ENCODE data around the gene AAMDC.

The AAMDC gene

DNA sequence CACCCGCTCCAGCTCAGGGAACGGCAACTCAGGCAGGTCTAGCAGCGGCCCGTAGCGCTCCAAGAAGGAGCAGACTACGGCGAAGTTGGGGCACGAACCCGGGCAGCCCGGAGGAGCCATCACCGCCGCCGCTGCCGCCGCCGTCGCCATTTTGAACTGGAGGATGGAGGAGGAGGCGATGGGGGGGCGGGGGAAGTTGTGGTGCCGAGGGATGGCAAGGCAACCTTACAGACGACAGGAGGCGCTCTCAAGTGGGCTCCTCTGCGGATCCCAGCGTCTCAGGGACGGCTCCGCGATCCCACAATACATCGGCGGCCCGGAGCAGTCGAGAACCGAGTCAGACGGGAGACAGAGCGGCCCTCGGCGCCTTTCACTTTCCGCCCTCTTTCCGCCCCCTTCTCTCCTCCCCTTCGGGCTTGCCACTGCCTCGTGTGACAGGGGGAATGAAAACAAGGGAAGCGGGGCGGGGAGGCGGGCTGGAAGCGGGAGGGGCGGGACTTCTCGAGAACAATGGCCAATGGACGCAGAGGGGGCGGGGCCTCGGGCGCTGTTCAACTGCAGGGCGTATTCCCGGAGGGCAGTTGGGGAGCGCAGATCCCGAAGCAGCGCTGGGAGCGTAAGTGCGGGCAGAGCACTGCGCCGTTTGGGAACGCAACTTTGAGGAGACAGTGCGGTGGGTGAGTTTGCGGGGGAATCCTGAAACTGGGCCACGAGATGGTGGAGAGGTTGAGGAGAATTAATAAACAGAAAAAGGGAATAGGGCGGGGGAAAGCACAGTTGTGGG is at the start of gene AAMDC, which contains the start of gene RSF1:
AAMDC (plus strand) TSS at position 580 of the 784 bp plus-strand sequence. CDS start 21,353 bp downstream, outside the sequence.
RSF1 (minus strand) TSS at position 158 of the 784 bp plus-strand sequence; CDS start at position 150, 8 bp downstream.
- Histone ChIP-seq H3K4me3 (peak within 1 kb of the TSS; percentile 88 to 100 (median 99)), H3K27ac (peak within 1 kb of the TSS; percentile 87 to 98 (median 96))

DNA sequence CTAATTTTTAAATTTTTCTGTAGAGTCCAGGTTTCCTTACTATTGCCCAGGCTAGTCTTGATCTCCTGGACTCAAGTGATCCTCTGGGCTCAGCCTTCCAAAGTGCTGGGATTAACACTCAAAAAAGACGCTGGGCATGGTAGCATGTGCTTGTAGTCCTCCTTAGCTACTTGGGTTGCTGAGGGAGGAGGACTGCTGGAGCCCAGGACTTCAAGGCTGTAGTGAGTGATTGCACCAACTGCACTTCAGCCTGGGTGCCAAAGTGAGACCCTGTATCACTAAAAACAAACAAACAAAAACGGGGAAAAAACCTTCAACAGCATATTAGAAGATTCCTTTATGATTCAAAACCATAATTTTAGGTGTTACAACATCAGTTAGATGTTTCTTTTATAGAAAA is 45.0 kb upstream of the AAMDC start:
- H3K27ac ChIP-seq: no peak overlapping the region
- H3K4me3 ChIP-seq: no peak overlapping the region

DNA sequence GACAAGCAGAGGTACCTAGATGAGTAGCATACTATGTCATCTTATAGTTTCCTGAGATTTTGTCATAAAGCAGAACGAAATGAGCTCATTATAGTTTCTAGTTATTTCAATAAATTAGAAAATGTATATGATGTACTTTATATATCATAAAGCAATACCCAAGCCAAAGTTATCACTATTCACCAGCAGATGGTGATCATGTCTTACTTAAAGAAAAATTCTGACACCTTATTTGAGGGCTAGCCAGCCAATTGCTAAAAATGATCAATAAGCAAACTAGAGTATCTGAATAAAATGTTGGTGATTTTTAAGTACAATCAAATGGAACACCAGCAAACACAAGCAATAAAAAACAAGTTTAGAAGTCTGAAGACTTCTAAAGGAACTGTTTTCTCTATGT is 44.5 kb upstream of the AAMDC start:
- no peak overlapping the region for H3K27ac ChIP-seq
- no peak overlapping the region for H3K4me3 ChIP-seq

DNA sequence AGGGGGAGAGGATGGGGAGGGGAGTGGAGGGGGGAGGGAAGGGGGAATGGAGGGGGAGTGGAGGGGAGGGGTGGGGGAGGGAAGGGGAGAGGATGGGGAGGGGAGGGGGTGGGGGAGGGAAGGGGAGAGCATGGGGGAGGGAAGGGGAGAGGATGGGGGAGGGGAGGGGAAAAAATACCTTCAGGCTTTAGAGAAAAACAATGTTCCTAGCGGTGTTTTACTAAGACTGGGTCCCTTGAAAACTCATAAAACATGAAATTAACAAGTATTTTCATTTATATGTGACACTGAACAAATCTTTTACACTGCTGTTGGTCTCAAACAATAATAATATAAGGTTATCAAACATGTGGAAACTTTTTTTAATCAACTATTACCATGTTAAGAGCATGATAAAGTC is 42.8 kb upstream of the AAMDC start:
- Histone ChIP-seq H3K4me3 (no peak overlapping the region), H3K27ac (no peak overlapping the region)

DNA sequence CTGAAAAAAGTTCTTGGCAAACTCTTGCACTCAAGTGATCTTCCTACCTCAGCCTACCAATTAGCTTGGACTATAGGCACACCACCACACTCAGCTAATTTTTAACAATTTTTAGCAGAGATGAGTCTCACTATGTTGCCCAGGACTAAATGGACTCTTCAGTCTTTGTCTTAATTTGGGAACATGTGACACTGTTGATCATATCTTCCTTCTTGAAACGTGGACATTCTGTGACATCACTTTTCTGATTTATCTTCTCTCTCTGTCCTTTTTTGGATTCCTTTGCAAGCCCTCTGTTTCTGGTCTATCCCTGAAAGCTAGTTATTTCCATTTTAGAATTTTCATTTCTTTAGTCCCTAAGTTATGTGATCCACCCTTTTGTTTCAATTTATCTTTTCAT is 42.4 kb upstream of the AAMDC start:
- no peak overlapping the region for H3K4me3 ChIP-seq

DNA sequence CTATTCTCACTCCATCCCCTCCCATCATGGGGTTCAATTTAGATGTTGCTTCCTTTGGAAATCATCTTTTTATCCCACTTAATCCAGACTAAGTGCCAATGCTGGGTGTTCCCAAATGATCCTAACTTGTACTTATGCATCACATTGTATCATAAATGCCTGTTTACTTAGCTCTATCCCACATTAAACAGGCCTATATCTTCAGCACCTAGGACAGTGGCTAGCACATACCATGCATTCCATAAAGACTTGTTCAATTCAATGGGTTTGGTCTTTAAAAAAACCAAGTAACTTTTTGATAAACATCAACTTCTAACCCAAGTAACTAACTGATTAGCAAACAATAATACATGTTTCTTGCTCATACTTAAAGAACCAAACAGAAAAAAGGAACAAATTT is 41.0 kb upstream of the AAMDC start:
- H3K4me3 ChIP-seq: no peak overlapping the region
- H3K27ac ChIP-seq: no peak overlapping the region

More for the DNA sequence above, 42.4 kb upstream of the AAMDC start:
- H3K27ac ChIP-seq: no peak overlapping the region

DNA sequence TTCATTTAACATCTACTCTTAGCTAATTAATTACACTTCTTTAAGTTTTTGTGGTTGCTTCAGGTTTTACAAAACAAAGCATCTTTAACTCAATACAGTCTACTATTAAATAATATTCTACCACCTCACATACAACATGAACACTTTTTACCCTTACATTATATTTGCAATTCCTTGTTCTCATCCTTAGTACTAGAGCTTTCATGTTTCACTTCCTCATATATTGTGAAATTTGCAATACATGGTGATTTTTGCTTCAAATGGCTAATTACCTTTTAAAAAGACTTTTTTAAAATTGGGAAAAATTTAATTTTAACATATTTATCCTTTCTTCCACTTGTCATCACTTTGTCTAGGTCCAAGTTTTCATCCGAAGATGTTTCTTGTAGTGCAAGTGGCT is 37.9 kb upstream of the AAMDC start:
- Histone ChIP-seq H3K4me3 (no peak overlapping the region), H3K27ac (no peak overlapping the region)

DNA sequence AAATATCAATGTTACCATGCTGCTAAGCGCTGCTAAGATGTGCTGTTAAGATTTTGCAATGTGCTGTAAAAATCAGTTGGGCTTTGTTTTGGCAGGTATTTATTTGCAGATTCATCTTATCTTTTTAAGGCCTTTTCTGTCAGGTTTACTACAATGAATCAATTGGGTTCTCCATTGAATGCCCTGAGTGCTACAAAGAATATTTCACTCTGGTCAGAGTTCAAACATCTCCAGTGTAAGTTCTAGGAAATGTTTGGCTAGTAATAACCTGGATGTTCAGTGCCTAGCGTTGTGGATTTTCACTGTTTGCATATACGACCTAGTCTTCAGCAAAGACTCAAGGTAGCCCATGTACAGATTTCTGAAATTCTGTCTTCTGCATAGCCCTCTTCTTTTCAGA is 36.4 kb upstream of the AAMDC start:
- no peak overlapping the region for H3K4me3 ChIP-seq
- H3K27ac ChIP-seq: no peak overlapping the region

DNA sequence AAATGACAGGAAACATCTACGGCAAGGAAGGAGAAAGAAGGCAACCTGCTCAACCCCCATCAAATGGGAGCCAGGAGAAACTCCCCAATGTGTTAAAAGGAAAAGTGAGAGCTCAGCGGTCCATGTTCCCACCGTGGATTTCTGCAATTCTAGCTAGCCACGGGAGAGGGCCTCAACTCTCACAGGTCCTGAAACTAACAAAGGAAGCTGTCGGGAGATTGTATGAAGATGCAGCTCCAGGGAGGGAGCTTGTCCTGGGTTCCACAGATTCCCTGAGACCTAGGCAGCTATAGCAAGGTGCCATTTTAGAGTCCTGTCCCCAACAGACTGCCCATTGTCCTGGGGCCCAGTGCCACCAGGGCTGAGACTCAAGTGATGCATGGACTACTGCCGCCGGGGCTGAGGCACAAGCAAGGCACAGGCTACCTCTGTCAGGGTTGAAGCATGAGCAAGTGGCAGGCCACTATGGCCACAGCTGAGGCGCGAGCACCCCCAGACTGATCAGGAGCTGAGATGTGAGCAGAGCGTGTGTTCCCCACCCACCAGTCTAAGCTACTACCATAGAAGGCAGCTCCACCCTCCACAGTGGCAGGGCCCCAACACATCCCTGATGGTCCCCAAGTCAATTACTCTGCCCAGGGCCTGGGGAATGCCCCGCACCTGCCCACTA is 31.7 kb upstream of the AAMDC start:
- Histone ChIP-seq H3K27ac (no peak overlapping the region), H3K4me3 (no peak overlapping the region)

DNA sequence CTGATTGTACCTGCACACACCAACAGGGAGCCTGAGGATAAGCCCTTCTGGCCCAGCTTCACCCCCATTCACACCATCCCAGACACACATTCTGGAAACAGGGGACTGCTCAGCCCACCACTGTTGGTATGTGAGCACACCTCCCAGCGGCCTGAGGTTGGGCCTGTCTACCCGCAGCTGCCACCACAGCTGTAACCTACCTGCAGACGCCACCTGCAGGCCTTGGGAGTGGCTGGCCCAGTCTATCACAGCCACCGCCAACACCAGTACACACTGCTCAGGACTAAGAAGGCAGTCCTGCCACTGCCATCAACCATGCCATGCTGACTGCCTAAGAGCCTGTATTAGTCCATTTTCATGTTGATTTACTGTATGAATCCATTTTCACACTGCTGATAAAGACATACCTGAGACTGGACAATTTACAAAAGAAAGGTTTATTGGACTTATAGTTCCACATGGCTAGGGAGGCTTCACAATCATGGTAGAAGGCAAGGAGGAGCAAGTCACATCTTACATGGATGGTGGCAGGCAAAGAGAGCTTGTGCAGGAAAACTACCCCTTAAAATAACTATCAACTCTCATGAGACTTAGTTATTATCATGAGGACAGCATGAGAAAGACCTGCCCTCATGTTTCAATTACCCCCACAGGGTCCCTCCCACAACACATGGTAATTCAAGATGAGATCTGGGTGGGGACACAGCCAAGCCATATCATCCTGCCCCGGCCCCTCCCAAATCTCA is 31.0 kb upstream of the AAMDC start:
- Histone ChIP-seq H3K27ac (no peak overlapping the region), H3K4me3 (no peak overlapping the region)

DNA sequence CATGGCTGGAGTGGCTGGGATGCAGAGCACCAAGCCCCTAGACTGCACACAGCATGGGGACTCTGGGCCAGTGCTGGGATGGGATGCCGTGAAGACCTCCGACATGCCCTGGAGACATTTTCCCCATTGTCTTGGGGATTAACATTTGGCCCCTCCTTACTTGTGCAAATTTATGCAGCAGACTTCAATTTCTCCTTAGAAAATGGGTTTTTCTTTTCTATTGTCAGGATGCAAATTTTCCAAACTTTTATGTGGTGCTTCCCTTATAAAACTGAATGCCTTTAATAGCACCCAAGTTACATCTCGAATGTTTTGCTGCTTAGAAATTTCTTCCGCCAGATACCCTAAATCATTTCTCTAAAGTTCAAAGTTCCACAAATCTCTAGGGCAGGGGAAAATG is 29.6 kb upstream of the AAMDC start:
- H3K4me3 ChIP-seq: no peak overlapping the region
- no peak overlapping the region for H3K27ac ChIP-seq

DNA sequence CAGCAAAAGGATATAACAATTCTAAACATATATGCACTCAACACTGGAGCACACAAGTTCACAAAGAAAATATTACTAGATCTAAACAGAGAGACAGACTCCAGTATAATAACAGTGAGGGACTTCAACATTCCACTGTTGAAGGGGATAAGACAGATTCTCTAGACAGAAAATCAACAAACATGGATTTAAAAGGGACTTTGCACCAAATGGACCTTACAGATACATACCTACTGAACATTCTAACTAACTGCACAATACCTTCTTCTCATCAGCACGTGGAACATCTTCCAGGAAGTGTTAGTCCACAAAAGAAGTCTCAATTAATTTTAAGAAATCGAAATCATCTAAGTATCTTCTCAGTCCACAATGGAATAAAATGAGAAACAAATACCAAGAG is 27.0 kb upstream of the AAMDC start:
- H3K4me3 ChIP-seq: no peak overlapping the region
- H3K27ac ChIP-seq: no peak overlapping the region

DNA sequence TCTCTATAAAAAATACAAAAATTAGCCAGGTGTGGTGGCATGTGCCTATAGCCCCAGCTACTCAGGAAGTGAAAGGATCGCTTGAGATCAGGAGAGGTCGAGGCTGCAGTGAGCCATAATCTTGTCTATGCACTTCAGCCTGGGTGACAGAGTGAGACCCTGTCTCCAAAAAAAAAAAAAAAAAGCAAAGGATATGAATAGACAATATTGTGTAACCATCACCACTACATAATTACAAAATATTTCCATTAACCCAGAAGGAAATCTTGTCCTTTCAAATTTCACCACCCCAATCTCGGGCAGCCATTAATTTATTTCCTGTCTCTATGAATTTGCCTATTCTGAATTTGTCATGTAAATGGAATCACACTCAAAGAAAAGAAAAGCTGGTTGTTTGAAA is 21.6 kb upstream of the AAMDC start:
- H3K27ac ChIP-seq: no peak overlapping the region
- no peak overlapping the region for H3K4me3 ChIP-seq

DNA sequence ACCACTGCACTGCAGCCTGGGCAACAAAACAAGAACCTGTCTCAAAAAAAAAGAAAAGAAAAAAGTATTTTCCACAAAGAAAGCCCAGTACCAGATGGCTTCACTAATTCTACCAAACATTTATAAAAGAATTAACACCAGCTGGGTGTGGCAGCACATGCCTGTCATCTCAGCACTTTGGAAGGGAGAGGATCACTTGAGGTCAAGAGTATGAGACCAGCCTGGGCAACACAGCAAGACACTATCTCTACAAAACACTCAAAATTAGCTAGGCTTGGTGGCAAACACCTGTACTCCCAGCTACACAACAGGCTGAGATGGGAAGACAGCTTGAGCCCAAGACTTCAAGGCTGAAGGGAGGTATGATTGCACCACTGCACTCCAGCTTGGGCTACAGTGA is 20.5 kb upstream of the AAMDC start:
- H3K27ac ChIP-seq: no peak overlapping the region

DNA sequence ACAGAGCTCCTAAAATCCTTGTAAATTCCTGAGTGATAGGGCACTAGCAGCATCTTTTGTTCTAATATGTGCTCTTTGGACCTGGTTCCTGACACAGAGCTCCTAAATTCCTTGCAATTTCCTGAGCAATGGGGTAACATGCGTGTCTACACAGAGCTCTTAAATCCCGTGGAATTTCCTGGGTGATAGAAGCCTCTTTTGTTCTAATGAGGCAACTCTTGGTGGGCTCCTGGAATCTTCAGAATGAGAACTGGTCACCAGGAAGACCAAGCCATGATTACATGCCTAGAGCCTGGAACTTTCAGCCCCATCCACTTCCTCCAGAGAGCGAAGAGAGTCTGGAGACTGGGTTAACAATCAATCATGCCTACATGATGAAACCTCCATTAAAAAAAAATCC is 19.5 kb upstream of the AAMDC start:
- H3K4me3 ChIP-seq: no peak overlapping the region
- H3K27ac ChIP-seq: no peak overlapping the region

More for the DNA sequence above, 20.5 kb upstream of the AAMDC start:
- H3K4me3 ChIP-seq: no peak overlapping the region

DNA sequence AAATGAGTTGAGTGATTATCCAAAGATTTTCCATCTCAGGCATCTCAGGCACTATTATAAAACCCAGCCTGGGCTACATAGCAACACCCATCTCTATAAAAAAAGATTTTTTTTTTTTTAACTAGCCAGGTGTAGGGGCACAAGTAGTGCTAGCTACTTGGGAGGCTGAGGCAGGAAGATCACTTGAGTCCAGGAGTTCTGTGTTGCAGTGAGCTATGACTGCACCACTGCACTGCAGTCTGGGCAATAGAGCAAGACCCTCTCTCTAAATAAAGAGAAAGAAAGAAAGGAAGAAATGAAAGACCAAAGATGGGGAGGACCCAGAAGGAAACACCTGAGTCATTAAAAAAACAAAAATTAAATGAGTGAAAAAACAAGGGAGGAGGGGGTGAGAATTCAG is 14.5 kb upstream of the AAMDC start:
- Histone ChIP-seq H3K4me3 (no peak overlapping the region), H3K27ac (no peak overlapping the region)

DNA sequence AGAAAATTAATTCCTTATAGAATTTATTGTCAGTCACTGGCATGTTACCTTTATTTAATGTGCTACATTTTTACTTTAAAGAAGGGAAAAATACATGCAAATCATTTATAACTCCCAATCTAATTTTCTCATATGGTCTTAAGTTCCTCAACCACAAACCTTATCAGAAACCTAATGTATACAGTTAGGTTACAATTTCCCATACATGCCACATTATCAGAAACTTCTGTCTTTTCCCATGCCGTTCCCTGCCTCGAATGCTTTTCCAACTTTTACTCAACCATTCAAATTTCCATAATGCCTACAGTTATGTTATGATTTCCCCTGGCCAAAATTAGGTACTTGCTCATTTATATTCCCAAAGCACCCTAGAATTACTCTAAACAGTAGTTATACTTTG is 14.0 kb upstream of the AAMDC start:
- Histone ChIP-seq H3K4me3 (no peak overlapping the region), H3K27ac (no peak overlapping the region)

DNA sequence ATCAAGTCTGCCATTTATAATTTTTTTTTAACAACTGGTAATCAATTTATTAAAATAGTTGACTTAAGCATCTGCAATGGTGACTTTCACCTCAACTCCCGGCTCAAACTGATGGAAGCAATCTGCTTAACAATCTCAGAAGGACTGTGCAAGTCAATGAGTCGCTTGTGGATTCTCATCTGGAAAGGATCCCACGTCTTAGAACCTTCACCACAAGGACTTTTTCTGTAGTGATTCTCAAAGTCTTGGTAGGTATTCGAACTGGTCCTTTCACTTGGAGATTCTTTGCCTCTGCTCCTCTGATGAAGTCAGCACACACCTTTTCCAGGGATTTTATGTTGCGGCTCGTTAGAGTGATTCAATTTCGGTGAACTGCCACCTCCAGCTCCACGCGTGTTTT is 7.7 kb upstream of the AAMDC start:
- H3K27ac ChIP-seq: no peak overlapping the region
- no peak overlapping the region for H3K4me3 ChIP-seq

DNA sequence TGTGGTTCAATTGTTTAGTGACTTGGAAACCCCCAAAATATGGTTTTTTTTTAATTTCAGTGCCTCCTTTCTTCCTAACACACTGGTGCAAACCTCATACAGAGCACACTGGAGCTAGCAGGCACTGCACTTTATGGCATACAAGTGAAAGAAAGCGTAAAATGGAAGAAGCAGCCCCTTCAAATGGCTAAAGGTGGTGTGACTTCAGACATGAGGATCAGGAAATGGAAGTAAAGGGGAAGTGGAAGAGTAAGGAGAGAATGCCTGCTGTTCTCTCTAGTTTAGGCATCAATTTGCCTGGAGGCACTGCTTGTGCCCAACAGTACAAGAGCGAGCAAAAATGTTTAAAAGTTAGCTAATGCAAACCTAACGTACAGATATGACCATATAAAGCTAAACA is 6.1 kb upstream of the AAMDC start:
- Histone ChIP-seq H3K27ac (no peak overlapping the region), H3K4me3 (no peak overlapping the region)

DNA sequence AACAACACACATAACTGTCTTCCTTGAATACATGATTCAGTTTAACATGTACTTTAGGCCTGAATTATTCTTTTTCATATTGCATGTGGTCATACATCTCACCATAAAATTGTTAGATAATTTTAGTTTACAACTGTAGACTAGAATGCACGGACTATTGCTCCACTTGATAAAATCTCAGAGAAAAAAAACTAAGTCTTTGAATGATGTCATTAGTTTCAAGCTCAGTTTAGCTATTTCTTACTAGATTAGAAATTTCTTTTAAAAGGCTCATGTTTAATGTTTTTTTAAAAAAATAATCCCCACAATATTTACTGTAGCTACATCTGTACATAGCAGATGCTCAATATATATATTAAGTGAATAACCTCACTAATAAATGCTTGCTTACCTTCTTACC is 5.5 kb upstream of the AAMDC start:
- no peak overlapping the region for H3K27ac ChIP-seq

More for the DNA sequence above, 5.5 kb upstream of the AAMDC start:
- H3K4me3 ChIP-seq: no peak overlapping the region

All from skin epidermis (tissue), 12 donors.